HUES48 (cell line): ENCODE data around the gene TENT5C.
A peak's percentile ranks its signal among the peaks of the same experiment; 100 is the strongest.

Experiments used
- H3K27ac ChIP-seq: one replicate; pipeline ENCODE4 v1.7.0; 2013; ENCODE audit warnings: low read depth, low read length, inconsistent platforms
- H3K27me3 ChIP-seq: 2 replicates; pipeline ENCODE4 v1.6.1; 2013; ENCODE audit warnings: mild to moderate bottlenecking, low read length; ENCODE audit not compliant: control insufficient read depth, insufficient read depth
- H3K36me3 ChIP-seq: 2 replicates; pipeline ENCODE4 v1.6.1; 2013; ENCODE audit warnings: low read length; ENCODE audit not compliant: control insufficient read depth, insufficient read depth
- H3K4me1 ChIP-seq: 2 replicates; pipeline ENCODE4 v1.6.1; 2013; ENCODE audit warnings: mild to moderate bottlenecking, low read length; ENCODE audit not compliant: control insufficient read depth, insufficient read depth
- H3K4me3 ChIP-seq: 2 replicates; pipeline ENCODE4 v1.5.1; 2013; ENCODE audit warnings: mild to moderate bottlenecking, low read depth, low read length
- H3K9ac ChIP-seq: 2 replicates; pipeline ENCODE4 v1.6.1; 2013; ENCODE audit warnings: mild to moderate bottlenecking, low read depth, low read length, moderate library complexity
- H3K9me3 ChIP-seq: 2 replicates; pipeline ENCODE4 v1.6.1; 2013; ENCODE audit warnings: low read length; ENCODE audit not compliant: control insufficient read depth, insufficient read depth

TENT5C gene

DNA sequence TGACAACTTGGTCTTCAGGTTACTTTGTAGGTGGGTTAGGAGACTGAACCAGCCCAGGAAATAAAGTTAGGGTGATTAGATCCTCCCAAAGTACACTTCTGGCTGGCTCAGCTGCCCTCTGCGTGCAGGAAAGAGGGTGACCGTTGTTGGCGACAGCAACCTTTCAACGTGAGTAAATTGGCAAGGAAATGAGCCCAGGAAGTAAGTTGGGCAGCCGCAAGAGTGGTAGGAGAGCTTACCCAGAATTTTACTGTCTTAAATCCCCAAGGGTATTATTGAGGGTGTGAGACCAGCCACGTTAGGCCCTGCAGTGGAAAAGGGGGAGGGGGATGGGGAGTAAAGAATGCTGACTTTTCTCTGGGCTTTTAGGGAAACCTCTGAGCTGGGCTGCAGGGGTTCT lies 1.6 kb downstream of the TENT5C start:
- Histone ChIP-seq H3K4me3 (peak overlapping the region; percentile 65), H3K27me3 (peaks cover 53% of the 10 kb centered on the region), H3K36me3 (no peaks in the 10 kb centered on the region), H3K9me3 (no peaks in the 10 kb centered on the region), H3K9ac (no peak overlapping the region), H3K27ac (no peak overlapping the region), H3K4me1 (peaks cover 16% of the 10 kb centered on the region)

DNA sequence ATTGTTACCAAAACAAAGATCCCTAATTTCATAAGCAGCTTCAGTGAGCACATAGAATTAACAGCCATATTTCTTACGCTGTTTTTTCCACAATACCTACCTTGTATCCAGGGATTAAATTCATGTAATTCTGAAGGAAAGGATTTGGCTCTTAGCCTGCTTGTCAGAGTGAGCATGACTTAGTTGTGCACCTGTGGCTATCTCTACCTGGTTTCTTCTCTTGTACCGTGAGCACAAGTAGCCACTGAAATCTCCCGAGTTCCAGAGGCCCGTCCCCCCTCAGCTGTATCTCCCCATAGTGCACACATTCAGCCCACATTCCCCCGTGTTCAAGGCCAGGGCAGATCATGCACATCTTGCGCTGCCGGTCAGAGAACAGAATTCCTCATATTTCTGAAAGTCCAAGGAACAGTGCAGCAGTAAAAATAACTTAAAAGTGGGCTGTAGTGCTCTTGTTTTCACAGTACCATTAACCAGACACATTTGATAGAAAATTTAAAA lies 2.3 kb downstream of the TENT5C start:
- Histone ChIP-seq H3K36me3 (no peaks in the 10 kb centered on the region), H3K27me3 (peaks cover 52% of the 10 kb centered on the region), H3K4me1 (peaks cover 18% of the 10 kb centered on the region), H3K4me3 (no peak overlapping the region; the same call in 1 of the 2 replicates), H3K9ac (no peak overlapping the region), H3K27ac (no peak overlapping the region), H3K9me3 (no peaks in the 10 kb centered on the region)

DNA sequence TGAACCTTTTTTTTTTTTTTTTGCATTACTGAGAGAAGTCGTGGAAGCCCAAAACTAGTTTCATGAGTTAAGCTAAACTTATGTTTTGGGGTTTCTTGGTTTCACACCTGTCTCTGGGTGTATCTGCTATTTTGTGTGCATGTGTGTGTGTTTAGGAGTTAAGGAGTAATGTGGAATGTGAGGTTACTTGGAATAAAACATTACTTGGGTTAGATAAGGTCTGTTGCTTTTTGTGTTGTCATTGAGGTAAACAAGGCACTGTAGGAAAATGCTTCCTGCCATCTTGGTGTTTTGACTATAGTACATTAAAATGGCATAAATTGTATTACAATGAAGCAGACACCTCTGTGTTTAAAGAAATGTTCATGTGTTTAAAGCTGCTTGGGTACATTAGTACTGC lies 2.9 kb downstream of the TENT5C start:
- H3K9me3 ChIP-seq: no peaks in the 10 kb centered on the region
- peaks cover 47% of the 10 kb centered on the region for H3K27me3 ChIP-seq
- no peaks in the 10 kb centered on the region for H3K36me3 ChIP-seq
- H3K9ac ChIP-seq: no peak overlapping the region
- H3K4me1 ChIP-seq: peaks cover 18% of the 10 kb centered on the region
- no peak overlapping the region for H3K4me3 ChIP-seq
- H3K27ac ChIP-seq: no peak overlapping the region

DNA sequence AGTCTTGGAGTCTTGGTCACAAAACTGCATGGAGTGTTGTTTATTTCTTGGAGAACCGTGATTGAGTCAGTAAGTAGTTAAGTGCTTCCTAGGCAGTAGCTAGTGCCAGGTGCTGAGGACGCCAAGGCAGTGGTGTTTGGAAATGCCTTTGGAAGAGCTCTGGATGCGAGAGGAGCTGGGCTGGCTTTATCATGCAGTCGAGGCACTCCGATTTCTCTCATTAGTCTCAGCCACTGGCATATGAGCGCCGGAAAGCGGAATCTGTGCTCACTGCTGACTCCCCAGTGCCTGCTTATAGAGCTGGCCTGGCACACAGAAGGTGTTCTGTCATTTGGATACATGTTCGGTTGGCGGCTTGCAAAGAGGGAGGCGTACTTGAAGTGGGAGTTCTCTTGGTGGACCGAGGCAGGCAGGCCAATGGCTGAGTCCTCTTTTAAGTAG lies 3.6 kb downstream of the TENT5C start:
- Histone ChIP-seq H3K4me1 (peaks cover 18% of the 10 kb centered on the region), H3K9me3 (no peaks in the 10 kb centered on the region), H3K27me3 (peaks cover 43% of the 10 kb centered on the region), H3K36me3 (no peaks in the 10 kb centered on the region), H3K4me3 (no peak overlapping the region), H3K27ac (no peak overlapping the region), H3K9ac (no peak overlapping the region)

DNA sequence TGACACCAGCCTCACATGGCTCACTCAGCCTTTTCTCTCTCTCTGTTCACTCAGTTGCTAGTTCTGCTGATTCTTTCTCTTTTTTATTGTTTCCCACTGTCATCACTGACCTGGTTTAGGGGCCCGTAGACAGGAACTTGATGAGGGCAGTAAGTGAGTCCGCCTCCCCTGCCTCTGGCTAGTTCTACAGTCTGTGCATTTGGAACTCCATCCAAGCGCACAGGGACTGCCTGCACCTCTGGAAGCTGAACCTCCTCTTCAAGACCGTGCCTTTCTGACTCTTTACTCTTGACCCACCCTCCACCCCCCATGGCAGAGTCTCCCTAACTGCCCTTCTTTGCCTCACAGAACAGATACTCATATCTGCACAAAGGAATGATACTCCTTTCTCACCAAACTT lies 4.2 kb downstream of the TENT5C start:
- peaks cover 38% of the 10 kb centered on the region for H3K27me3 ChIP-seq
- H3K4me1 ChIP-seq: peaks cover 20% of the 10 kb centered on the region
- H3K9me3 ChIP-seq: no peaks in the 10 kb centered on the region
- no peaks in the 10 kb centered on the region for H3K36me3 ChIP-seq
- H3K4me3 ChIP-seq: no peak overlapping the region
- no peak overlapping the region for H3K9ac ChIP-seq
- H3K27ac ChIP-seq: no peak overlapping the region

DNA sequence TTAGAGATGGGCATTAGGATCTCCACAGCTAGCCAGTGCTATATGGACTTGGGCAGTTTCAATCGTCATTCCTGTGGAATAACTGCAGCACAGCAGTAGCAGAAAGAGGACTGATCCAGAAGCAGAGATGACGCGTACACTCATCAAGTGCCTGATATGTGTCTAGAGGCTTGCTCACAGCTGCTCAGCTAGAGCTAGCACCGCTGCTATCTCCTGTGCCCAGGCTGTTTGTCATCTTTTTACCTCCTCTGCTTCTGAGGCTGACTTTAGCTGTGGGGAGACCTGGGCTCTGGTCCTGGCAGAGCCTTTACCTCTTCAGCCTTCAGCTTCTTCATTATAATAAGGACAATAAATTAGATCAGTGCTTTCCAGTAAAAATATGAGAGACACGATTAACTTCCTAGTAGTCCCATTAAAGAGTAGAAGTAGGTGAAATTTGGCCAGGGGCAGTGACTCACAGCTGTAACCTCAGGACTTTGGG lies 5.3 kb downstream of the TENT5C start:
- no peak overlapping the region for H3K4me3 ChIP-seq
- no peaks in the 10 kb centered on the region for H3K9me3 ChIP-seq
- peaks cover 18% of the 10 kb centered on the region for H3K4me1 ChIP-seq
- H3K27me3 ChIP-seq: peaks cover 44% of the 10 kb centered on the region
- H3K9ac ChIP-seq: no peak overlapping the region
- no peak overlapping the region for H3K27ac ChIP-seq
- H3K36me3 ChIP-seq: no peaks in the 10 kb centered on the region

DNA sequence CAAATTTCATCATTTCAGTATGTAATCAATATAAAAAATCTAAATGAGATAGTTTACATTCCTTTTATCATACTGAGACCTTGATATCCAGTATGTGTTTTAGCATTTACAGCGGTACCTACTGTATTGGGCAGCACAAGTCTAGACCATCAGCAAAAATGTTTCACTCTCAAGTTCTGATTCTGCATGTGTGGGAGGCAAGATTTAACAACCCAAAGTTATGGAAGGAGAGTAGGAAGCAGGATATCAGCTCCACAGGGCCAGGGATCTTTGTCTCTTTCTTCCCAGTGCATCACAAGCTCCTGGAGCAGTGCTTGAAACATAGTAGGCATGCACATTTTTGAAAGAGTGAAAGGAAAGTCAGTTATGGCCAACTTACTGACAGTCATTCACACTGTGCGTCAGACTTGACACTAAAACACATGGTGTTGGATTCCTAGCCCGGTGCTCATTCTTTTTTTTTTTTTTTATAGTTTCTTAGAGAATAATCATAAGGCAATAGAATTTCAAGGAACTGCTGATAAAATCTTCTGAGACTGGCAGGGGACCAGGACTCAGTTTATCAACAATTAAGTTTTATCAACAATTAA lies 6.1 kb downstream of the TENT5C start:
- H3K4me1 ChIP-seq: peaks cover 18% of the 10 kb centered on the region
- no peak overlapping the region for H3K9ac ChIP-seq
- H3K9me3 ChIP-seq: no peaks in the 10 kb centered on the region
- no peak overlapping the region for H3K4me3 ChIP-seq
- no peak overlapping the region for H3K27ac ChIP-seq
- H3K36me3 ChIP-seq: no peaks in the 10 kb centered on the region
- H3K27me3 ChIP-seq: peaks cover 37% of the 10 kb centered on the region

DNA sequence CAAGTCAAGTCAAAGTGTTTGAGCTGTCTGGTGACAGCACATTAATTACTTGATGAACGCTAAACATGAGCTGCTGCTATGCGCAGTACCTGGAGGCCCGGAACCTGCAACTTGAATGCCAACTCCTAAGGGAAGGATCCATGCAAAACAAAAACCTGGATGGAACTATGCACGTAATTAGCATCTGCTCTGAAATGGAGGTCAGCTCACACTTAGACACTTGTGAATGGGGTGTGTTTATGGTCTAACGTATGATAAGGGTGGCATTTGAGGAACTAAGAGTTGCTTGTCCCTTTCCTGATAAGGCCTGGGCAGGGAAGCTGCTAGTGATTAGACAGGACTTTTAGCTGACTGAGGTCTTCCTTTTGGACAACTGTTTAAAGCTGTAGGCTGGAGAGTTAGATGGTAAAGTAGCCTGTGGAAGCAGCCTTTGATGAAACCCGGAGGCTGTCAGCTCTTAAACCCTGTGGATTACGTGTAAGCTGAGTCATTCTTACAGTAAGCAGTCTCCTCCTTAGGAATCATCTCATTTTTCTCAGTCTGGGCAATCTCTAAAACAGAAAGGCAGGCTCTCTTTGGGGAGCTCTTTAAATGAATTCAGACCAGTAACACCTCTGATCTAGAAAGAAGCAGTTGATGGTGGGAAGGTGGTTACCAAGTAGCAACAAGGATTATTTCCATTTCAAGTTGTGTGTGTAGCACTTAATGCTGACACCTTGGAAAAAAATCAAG lies 6.8 kb downstream of the TENT5C start:
- Histone ChIP-seq H3K27me3 (peaks cover 30% of the 10 kb centered on the region), H3K36me3 (no peaks in the 10 kb centered on the region), H3K9me3 (no peaks in the 10 kb centered on the region), H3K9ac (no peak overlapping the region), H3K27ac (no peak overlapping the region), H3K4me1 (peaks cover 11% of the 10 kb centered on the region), H3K4me3 (no peak overlapping the region)

DNA sequence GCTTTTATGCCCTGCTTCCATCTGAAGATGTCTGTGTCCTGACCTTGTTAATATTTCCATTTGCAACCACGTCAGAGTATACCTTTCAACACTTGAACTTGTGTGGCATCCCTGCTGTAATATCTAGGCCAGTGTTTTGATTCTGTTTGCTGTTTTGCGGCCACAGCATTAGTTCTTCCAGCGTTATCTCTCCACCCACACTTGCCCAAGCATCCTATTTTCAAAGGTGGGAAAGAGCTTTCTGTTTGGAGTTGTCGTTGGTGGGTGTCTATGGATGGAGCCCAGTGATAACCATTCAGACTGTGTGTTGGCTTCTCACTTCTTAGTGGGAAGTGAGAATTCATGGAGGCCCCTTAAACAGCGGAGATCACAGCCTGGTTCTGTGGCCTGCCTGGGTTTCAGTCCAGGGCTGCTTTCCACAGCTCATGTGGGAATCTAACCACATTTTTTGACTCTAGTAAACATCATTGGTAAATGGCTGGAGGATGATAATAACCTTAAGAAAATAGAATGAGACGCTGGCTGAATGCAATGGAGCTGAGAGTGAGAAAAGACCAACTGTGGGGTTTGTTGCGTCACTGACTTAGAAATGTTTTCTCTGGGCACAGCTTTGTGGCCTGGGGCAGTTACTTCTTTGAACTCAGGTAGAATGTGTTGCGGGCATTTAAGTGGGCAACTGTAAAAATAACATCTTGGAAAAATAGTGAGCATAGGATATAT lies 7.6 kb downstream of the TENT5C start:
- H3K4me1 ChIP-seq: peaks cover 6% of the 10 kb centered on the region; the same call in 1 of the 2 replicates
- no peaks in the 10 kb centered on the region for H3K9me3 ChIP-seq
- H3K36me3 ChIP-seq: no peaks in the 10 kb centered on the region
- H3K9ac ChIP-seq: no peak overlapping the region
- H3K4me3 ChIP-seq: no peak overlapping the region
- peaks cover 23% of the 10 kb centered on the region for H3K27me3 ChIP-seq
- H3K27ac ChIP-seq: no peak overlapping the region

DNA sequence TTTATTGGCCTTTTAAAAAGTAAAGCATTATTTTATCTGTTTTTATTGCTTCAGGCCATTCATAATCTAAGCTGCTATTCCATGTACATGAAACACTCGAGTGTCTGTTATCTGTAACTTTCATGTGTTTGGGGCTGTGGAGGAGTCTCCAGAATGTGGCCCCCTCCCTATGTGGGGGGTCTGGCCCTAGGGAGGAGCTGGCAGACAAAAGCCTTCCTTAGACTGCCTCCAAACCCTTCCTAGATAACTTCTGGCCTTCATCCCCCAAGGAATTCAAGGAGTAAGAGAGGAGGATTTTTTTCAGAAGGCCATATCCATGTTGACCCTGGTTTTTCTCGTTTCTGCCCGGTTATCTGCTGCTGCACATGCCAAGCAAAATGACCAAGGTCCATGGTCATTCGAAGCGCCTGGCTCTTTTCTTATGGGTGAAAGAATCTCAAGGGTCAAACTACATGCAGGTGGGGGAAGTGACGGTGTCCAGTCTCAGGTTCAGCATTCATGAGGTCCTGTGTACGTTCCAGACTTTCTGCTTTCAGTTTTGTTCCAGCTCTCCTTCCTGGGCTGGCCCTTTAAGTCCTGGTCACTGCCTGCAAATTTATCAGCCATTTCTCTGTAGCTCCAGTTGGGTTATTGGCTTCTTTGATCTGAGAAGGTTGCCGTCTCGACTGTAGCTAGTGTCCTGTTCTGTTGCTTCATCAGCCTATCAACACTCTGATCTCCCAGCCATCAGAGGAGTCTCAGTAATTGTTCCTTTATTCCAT lies 8.3 kb downstream of the TENT5C start:
- Histone ChIP-seq H3K36me3 (no peaks in the 10 kb centered on the region), H3K9me3 (no peaks in the 10 kb centered on the region), H3K9ac (no peak overlapping the region), H3K4me3 (no peak overlapping the region), H3K27ac (no peak overlapping the region), H3K27me3 (peaks cover 17% of the 10 kb centered on the region), H3K4me1 (peaks cover 6% of the 10 kb centered on the region; the same call in 1 of the 2 replicates)
